B cell (primary cell): ENCODE data around the gene NR1D1. TPM values are rescaled to one million over a fixed set of nuclear protein-coding genes. Genes with fewer than 3 reads are reported as not detected.

Experiments used
- ATAC-seq: fragments of 200-7000 bp; cut with Tn5 transposase; one replicate; pipeline ENCODE4 v1.10.0; 2021; ENCODE audit warnings: low read depth, mild to moderate bottlenecking, moderate number of reproducible peaks, moderate library complexity
- CTCF ChIA-PET: fragments of 350-600 bp; sonication (Branson Sonifier 250); formaldehyde crosslinking; loops from one replicate; lab custom pipeline; 2021; ENCODE audit warnings: antibody characterized with exemption, inconsistent platforms; lab: Charles Lee
- POLR2A ChIA-PET: fragments of 350-600 bp; sonication (Branson Sonifier 250); formaldehyde crosslinking; loops from one replicate; lab custom pipeline; 2021; ENCODE audit warnings: antibody characterized with exemption; lab: Charles Lee
- DNase-seq: peaks from one replicate; pipeline ENCODE4 v3.0.0; 2013
- H2AFZ ChIP-seq: 2 replicates; pipeline ENCODE4 v1.6.1; 2012; ENCODE audit warnings: mild to moderate bottlenecking, low read depth, low read length; ENCODE audit not compliant: insufficient read depth, poor library complexity, severe bottlenecking
- H3K27ac ChIP-seq, 2 donors: 1 replicate in 1 of 2; 2 replicates in 1 of 2; pipeline ENCODE4 v1.5.1; 2012 to 2013; ENCODE audit warnings: low read length in 2 of 2, mild to moderate bottlenecking in 2 of 2, moderate library complexity in 1 of 2
- H3K27me3 ChIP-seq, 4 experiments: fragments of 200-600 bp in 1 of 4; sonication (generic) in 1 of 4; replicated peaks in 1 of 4; 1 replicate in 2 of 4; 2 replicates in 2 of 4; pipeline versions ENCODE4 v1.6.1 to v1.7.0; 2013 to 2016; ENCODE audit warnings: low read length in 3 of 4, mild to moderate bottlenecking in 2 of 4, mixed read lengths in 1 of 4, moderate library complexity in 1 of 4; ENCODE audit not compliant: insufficient read depth in 4 of 4, control insufficient read depth in 3 of 4; ENCODE audit errors: control extremely low read depth in 1 of 4
- H3K36me3 ChIP-seq, 2 experiments: replicated peaks in 1 of 2; 1 replicate in 1 of 2; 2 replicates in 1 of 2; pipeline versions ENCODE4 v1.6.1 to v1.7.1; 2013; ENCODE audit warnings: low read length in 1 of 2; ENCODE audit not compliant: insufficient read depth in 2 of 2, control insufficient read depth in 1 of 2; ENCODE audit errors: control extremely low read depth in 1 of 2, extremely low read depth in 1 of 2
- H3K4me1 ChIP-seq, 2 donors: fragments of 200-600 bp in 1 of 2; sonication (generic) in 1 of 2; 1 replicate in 1 of 2; 2 replicates in 1 of 2; pipeline versions ENCODE4 v1.5.1 to v1.6.1; 2013 to 2017; ENCODE audit warnings: low read length in 2 of 2; ENCODE audit not compliant: control insufficient read depth in 2 of 2, insufficient read depth in 2 of 2
- H3K4me2 ChIP-seq: replicated peaks from 2 replicates; pipeline ENCODE3; 2012; ENCODE audit warnings: mild to moderate bottlenecking, low read depth, low read length; ENCODE audit not compliant: poor library complexity, severe bottlenecking
- H3K4me3 ChIP-seq, 5 experiments: fragments of 200-600 bp in 1 of 5; sonication (generic) in 1 of 5; 1 replicate in 3 of 5; 2 replicates in 2 of 5; pipeline versions ENCODE4 v1.5.1 to v1.7.0; 2011 to 2016; ENCODE audit warnings: low read length in 4 of 5, mild to moderate bottlenecking in 4 of 5, low read depth in 2 of 5, control low read depth in 1 of 5, moderate library complexity in 1 of 5; ENCODE audit not compliant: insufficient read depth in 1 of 5; ENCODE audit errors: control extremely low read depth in 1 of 5, extremely low read depth in 1 of 5
- H3K79me2 ChIP-seq: fragments of 200-600 bp; sonication (generic); one replicate; pipeline ENCODE4 v1.6.0; 2016; ENCODE audit warnings: low read length; ENCODE audit not compliant: control insufficient read depth, insufficient read depth
- H3K9ac ChIP-seq: fragments of 200-600 bp; sonication (generic); 2 replicates; pipeline ENCODE4 v1.6.1; 2017; ENCODE audit warnings: mild to moderate bottlenecking, low read length, moderate library complexity
- H3K9me3 ChIP-seq, 3 donors: one replicate each; pipeline versions ENCODE4 v1.6.1 to v1.7.1; 2013; ENCODE audit warnings: low read length in 2 of 3; ENCODE audit not compliant: control insufficient read depth in 2 of 3, insufficient read depth in 1 of 3; ENCODE audit errors: control extremely low read depth in 1 of 3
- H4K20me1 ChIP-seq: 2 replicates; pipeline ENCODE4 v1.6.0; 2012; ENCODE audit warnings: mild to moderate bottlenecking, low read length; ENCODE audit not compliant: insufficient read depth, control insufficient read depth, poor library complexity, severe bottlenecking
- H3K27ac Mint-ChIP-seq: one replicate; pipeline ENCODE4 v1.8.0; 2021; ENCODE audit warnings: mixed read lengths
- H3K27me3 Mint-ChIP-seq: one replicate; pipeline ENCODE4 v1.8.0; 2021; ENCODE audit warnings: mixed read lengths
- H3K4me1 Mint-ChIP-seq: one replicate; pipeline ENCODE4 v1.8.0; 2021; ENCODE audit warnings: mixed read lengths
- H3K4me3 Mint-ChIP-seq: one replicate; pipeline ENCODE4 v1.8.0; 2021; ENCODE audit warnings: mixed read lengths
- H3K9me3 Mint-ChIP-seq: one replicate; pipeline ENCODE4 v1.8.0; 2022; ENCODE audit warnings: mixed read lengths; ENCODE audit not compliant: insufficient read depth
- EZH2 ChIP-seq: IDR thresholded peaks from 2 replicates; pipeline ENCODE4 v1.6.1; 2012; ENCODE audit warnings: borderline replicate concordance, low read depth, mild to moderate bottlenecking, moderate library complexity, low read length; ENCODE audit not compliant: insufficient read depth, poor library complexity, severe bottlenecking
- WGBS: methylation state at CpG from one replicate; pipeline ENCODE4 v1.1.5; 2013; ENCODE audit warnings: missing lambda C conversion rate; ENCODE audit not compliant: insufficient coverage; 5-methylcytosine and 5-hydroxymethylcytosine counted together
- intact Hi-C: fragments of 100-400 bp; cut with micrococcal nuclease; formaldehyde crosslinking; loops from one replicate; pipeline ENCODE4 v1.10.0; 2022
- polyA plus RNA-seq: library from polyadenylated mRNA; depleted of rRNA; stranded (reverse); fragments of >200 nt; gene quantifications from 2 replicates; pipeline ENCODE4 v1.2.3, GENCODE V29; 2012
- total RNA-seq, 2 donors: library from RNA; stranded (reverse); fragments of 120-200 nt in 1 of 2; gene quantifications; 1 replicate in 1 of 2; 2 replicates in 1 of 2; pipeline versions ENCODE4 v1.2.3 to v1.2.4, GENCODE V29; 2013 to 2022
- TF ChIP-seq, protein P1 (sequence below): fragments of 200-600 bp; IDR thresholded peaks from one replicate; pipeline ENCODE4 v1.8.0; 2022; ENCODE audit warnings: antibody characterized with exemption, mild to moderate bottlenecking

Gene NR1D1
- total and polyA plus RNA-seq, 2 donors (not counting 1 experiment from before 2014, with no cell fraction given) = 6.7 to 7.7 TPM

DNA sequence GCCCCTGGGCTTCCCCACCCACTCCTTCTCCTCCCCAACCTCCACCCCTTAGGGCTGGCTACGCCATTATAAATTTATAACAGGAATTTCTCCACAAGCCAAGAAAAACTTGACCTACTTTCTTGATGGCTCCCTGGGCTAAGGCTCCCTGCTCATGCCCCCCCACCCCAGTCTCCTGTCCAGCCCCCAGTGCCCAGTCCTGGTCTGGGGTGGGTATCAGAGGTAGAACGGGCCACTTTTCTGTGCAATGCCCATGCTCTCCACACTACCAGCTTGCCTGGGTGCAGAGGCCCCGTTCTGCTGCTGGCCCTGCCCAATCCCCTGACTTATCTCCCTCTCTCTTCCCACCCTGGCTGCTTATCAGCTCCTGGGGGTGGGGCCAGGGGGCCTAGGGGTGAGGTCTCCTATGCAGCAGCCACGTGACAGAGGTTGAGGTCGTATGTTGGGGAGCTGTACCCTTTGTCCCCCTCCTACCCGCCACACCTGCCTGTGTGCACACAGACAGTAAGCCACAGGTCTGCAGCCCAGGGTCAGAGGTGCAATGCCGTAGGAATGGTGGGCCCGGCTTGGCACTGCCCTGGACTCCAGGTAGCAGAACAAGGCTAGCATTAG lies 27.5 kb downstream of the NR1D1 start:
- POLR2A ChIA-PET = interaction anchor here (0.6 kb wide), 1 partner anchor 34 kb away, joined by 4 read pairs; no protein-coding TSS in a partner anchor

More for the DNA sequence above, 27.5 kb downstream of the NR1D1 start:
- Mint-ChIP-seq H3K27me3 (no peaks in the 10 kb centered on the region), H3K4me3 (no peak overlapping the region), H3K4me1 (peaks cover 65% of the 10 kb centered on the region), H3K27ac (no peak overlapping the region), H3K9me3 (no peaks in the 10 kb centered on the region)
- Histone ChIP-seq H3K4me1 (peaks cover 53 to 56% of the 10 kb centered on the region in 2 donors), H2AFZ (no peak overlapping the region), H4K20me1 (peaks cover 37% of the 10 kb centered on the region), H3K27me3 (no peaks in the 10 kb centered on the region), H3K4me2 (no peak overlapping the region), H3K4me3 (no peak overlapping the region), H3K79me2 (peaks cover 31% of the 10 kb centered on the region), H3K36me3 (peaks cover under 1 to 9% of the 10 kb centered on the region in 2 experiments), H3K9me3 (no peaks in the 10 kb centered on the region), H3K9ac (no peak overlapping the region), H3K27ac (no peak overlapping the region)
- no peak for DNase-seq
- TF ChIP-seq, protein P1, sequence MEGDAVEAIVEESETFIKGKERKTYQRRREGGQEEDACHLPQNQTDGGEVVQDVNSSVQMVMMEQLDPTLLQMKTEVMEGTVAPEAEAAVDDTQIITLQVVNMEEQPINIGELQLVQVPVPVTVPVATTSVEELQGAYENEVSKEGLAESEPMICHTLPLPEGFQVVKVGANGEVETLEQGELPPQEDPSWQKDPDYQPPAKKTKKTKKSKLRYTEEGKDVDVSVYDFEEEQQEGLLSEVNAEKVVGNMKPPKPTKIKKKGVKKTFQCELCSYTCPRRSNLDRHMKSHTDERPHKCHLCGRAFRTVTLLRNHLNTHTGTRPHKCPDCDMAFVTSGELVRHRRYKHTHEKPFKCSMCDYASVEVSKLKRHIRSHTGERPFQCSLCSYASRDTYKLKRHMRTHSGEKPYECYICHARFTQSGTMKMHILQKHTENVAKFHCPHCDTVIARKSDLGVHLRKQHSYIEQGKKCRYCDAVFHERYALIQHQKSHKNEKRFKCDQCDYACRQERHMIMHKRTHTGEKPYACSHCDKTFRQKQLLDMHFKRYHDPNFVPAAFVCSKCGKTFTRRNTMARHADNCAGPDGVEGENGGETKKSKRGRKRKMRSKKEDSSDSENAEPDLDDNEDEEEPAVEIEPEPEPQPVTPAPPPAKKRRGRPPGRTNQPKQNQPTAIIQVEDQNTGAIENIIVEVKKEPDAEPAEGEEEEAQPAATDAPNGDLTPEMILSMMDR = no peak
- no peak for TF ChIP-seq EZH2
- intact Hi-C loops = no loop called here
- CTCF ChIA-PET = interaction anchor here (0.8 to 6.7 kb wide), 9 partner anchors 9 to 59 kb away, joined by 3 to 128 read pairs (median 12); partner anchors contain the start of genes CSF3, NR1D1 and THRA
- no peak for ATAC-seq
- 92% methylated on average over 6 of the region's 8 CpGs for WGBS
